MM.1S (cell line): ENCODE measurements around the gene MST1.

Experiments
- DNase-seq: peaks from one replicate; pipeline ENCODE4 v3.0.0-alpha.2; 2015
- H2AFZ ChIP-seq: fragments of 300-600 bp; sonication (generic); 2 replicates; pipeline ENCODE4 v1.6.0; 2016; ENCODE audit warnings: antibody characterized with exemption, low read length
- H3F3A ChIP-seq: fragments of 300-600 bp; sonication (generic); 2 replicates; pipeline ENCODE4 v1.6.1; 2016; ENCODE audit warnings: mild to moderate bottlenecking, antibody characterized with exemption, low read length, moderate library complexity, mixed read lengths; ENCODE audit not compliant: insufficient read depth
- H3K27ac ChIP-seq: fragments of 300-600 bp; sonication (generic); 2 replicates; pipeline ENCODE4 v1.5.1; 2016; ENCODE audit warnings: mild to moderate bottlenecking, low read length
- H3K27me3 ChIP-seq: fragments of 300-600 bp; sonication (generic); replicated peaks from 2 replicates; pipeline ENCODE4 v1.6.0; 2016; ENCODE audit warnings: low read length; ENCODE audit not compliant: insufficient read depth
- H3K36me3 ChIP-seq: fragments of 300-600 bp; sonication (generic); replicated peaks from 2 replicates; pipeline ENCODE4 v1.6.1; 2016; ENCODE audit warnings: mild to moderate bottlenecking, low read length, mixed read lengths; ENCODE audit not compliant: insufficient read depth
- H3K4me1 ChIP-seq: fragments of 300-600 bp; sonication (generic); 2 replicates; pipeline ENCODE4 v1.6.1; 2016; ENCODE audit warnings: low read length, mixed read lengths
- H3K4me2 ChIP-seq: fragments of 300-600 bp; sonication (generic); 2 replicates; pipeline ENCODE4 v1.6.0; 2016; ENCODE audit warnings: low read depth, low read length
- H3K4me3 ChIP-seq: fragments of 300-600 bp; sonication (generic); 2 replicates; pipeline ENCODE4 v1.5.1; 2016; ENCODE audit warnings: low read length, mixed read lengths
- H3K79me2 ChIP-seq: fragments of 300-600 bp; sonication (generic); 2 replicates; pipeline ENCODE4 v1.6.1; 2016; ENCODE audit warnings: mixed run types, low read length, mixed read lengths
- H3K9ac ChIP-seq: fragments of 300-600 bp; sonication (generic); 2 replicates; pipeline ENCODE4 v1.6.1; 2016; ENCODE audit warnings: low read length, mixed read lengths
- H3K9me2 ChIP-seq: fragments of 300-600 bp; sonication (generic); replicated peaks from 2 replicates; pipeline ENCODE4 v1.6.1; 2016; ENCODE audit warnings: mild to moderate bottlenecking, low read length, mixed read lengths; ENCODE audit not compliant: insufficient read depth
- H3K9me3 ChIP-seq: fragments of 300-600 bp; sonication (generic); replicated peaks from 2 replicates; pipeline ENCODE4 v1.6.1; 2016; ENCODE audit warnings: mild to moderate bottlenecking, low read length, mixed read lengths; ENCODE audit not compliant: insufficient read depth
- H4K20me1 ChIP-seq: fragments of 300-600 bp; sonication (generic); 2 replicates; pipeline ENCODE4 v1.6.1; 2016; ENCODE audit warnings: mild to moderate bottlenecking, low read length, moderate library complexity, mixed read lengths; ENCODE audit not compliant: insufficient read depth
- EZH2 ChIP-seq: fragments of 300-600 bp; sonication (generic); optimal IDR thresholded peaks from 2 replicates; pipeline ENCODE3; 2017; ENCODE audit warnings: low read depth, mild to moderate bottlenecking, antibody characterized with exemption, low read length, mixed read lengths
- EZH2phosphoT487 ChIP-seq: fragments of 300-600 bp; sonication (generic); IDR thresholded peaks from 2 replicates; pipeline ENCODE4 v1.6.1; 2018; ENCODE audit warnings: antibody characterized with exemption, low read length
- TF ChIP-seq, protein P1 (sequence below): fragments of 300-600 bp; sonication (generic); IDR thresholded peaks from 2 replicates; pipeline ENCODE4 v1.5.1; 2016; ENCODE audit warnings: antibody characterized with exemption, low read length, mixed read lengths

MST1 gene

DNA sequence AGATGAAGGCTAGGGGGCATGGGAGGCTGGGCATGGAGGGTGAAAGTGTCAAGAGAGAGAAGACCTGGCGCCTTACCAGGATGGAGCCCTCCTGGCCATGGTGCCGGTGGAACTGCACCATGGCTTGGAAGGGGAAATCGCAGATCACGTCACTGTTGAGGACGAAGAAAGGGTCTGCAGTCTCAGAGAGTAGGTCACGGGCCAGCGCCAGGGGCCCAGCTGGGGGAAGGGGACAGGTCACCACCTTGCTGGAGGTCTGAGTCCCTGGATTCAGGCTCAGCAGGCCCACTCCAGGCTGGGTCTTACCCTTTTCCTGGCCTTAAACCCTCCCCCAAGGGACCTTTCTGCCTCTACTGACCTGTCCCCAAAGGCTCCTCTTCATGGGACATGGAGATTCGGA is 33.6 kb upstream of the MST1 start:
- H3K4me2 ChIP-seq, result peak overlapping the region; percentile 79
- peaks cover 16% of the 10 kb centered on the region for H3F3A ChIP-seq
- DNase-seq, result no peak
- peak overlapping the region; percentile 87 for H2AFZ ChIP-seq
- peaks cover 29% of the 10 kb centered on the region for H3K79me2 ChIP-seq
- H3K9me3 ChIP-seq, result no peaks in the 10 kb centered on the region
- H3K4me3 ChIP-seq, result peak overlapping the region; percentile 99
- TF ChIP-seq EZH2phosphoT487 (no peak), EZH2 (no peak)
- TF ChIP-seq, protein P1, sequence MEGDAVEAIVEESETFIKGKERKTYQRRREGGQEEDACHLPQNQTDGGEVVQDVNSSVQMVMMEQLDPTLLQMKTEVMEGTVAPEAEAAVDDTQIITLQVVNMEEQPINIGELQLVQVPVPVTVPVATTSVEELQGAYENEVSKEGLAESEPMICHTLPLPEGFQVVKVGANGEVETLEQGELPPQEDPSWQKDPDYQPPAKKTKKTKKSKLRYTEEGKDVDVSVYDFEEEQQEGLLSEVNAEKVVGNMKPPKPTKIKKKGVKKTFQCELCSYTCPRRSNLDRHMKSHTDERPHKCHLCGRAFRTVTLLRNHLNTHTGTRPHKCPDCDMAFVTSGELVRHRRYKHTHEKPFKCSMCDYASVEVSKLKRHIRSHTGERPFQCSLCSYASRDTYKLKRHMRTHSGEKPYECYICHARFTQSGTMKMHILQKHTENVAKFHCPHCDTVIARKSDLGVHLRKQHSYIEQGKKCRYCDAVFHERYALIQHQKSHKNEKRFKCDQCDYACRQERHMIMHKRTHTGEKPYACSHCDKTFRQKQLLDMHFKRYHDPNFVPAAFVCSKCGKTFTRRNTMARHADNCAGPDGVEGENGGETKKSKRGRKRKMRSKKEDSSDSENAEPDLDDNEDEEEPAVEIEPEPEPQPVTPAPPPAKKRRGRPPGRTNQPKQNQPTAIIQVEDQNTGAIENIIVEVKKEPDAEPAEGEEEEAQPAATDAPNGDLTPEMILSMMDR, result no peak
- no peaks in the 10 kb centered on the region for H4K20me1 ChIP-seq
- H3K9ac ChIP-seq, result peak overlapping the region; percentile 100
- H3K9me2 ChIP-seq, result no peaks in the 10 kb centered on the region
- peaks cover 14% of the 10 kb centered on the region for H3K4me1 ChIP-seq
- no peaks in the 10 kb centered on the region for H3K36me3 ChIP-seq
- H3K27ac ChIP-seq, result peak overlapping the region; percentile 99
- no peaks in the 10 kb centered on the region for H3K27me3 ChIP-seq

DNA sequence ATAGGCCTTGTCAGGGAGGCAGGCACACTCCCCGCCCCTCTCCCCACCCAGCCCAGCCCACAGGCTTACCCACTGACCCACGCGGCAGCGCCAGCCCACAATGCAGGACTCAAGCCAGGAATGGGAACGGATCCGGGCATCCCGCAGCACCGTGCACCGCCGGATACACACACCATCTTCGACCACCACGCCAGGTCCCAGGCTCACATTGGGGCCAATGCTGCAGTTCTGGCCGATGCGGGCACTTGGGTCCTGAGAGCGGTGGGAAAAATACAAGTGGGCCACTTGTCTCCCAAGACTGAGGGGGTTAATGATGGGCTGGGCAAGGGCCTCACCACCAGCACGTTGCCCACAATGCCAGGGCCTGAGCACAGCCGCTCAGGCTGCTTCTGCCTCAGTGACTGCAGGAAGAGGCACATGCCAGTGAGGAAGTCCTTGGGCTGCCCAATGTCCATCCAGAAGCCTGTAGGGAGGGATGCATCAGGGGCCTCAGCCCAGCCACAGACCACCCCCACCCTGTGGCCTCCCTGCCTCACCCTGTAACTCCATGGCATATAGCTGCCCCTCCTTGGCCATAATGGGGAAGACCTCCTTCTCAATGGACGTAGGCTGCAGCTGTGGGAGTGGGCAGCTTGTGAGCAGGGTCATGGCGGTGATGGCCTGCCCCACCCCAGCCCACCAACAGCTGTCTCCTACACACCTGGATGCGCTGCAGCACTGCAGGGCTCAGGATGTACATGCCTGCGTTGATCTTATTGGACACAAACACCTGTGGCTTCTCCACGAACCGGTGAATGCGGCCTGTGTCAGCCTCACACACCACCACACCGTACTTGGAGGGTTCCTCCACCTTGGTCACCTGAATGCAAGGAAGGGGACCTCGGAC is 32.9 kb upstream of the MST1 start:
- peak overlapping the region; percentile 99 for H3K4me3 ChIP-seq
- no peak for TF ChIP-seq EZH2phosphoT487
- no peak for TF ChIP-seq EZH2
- TF ChIP-seq, protein P1, result no peak
- peaks cover 16% of the 10 kb centered on the region for H3F3A ChIP-seq
- DNase-seq, result no peak
- no peaks in the 10 kb centered on the region for H4K20me1 ChIP-seq
- no peak overlapping the region for H2AFZ ChIP-seq
- no peak overlapping the region; the same call in 1 of the 2 replicates for H3K27ac ChIP-seq
- no peaks in the 10 kb centered on the region for H3K27me3 ChIP-seq
- H3K36me3 ChIP-seq, result no peaks in the 10 kb centered on the region
- H3K9ac ChIP-seq, result peak overlapping the region; percentile 100; the same call in 1 of the 2 replicates
- peaks cover 14% of the 10 kb centered on the region for H3K4me1 ChIP-seq
- H3K9me3 ChIP-seq, result no peaks in the 10 kb centered on the region
- peak overlapping the region; percentile 79 for H3K4me2 ChIP-seq
- H3K79me2 ChIP-seq, result peaks cover 29% of the 10 kb centered on the region
- H3K9me2 ChIP-seq, result no peaks in the 10 kb centered on the region

DNA sequence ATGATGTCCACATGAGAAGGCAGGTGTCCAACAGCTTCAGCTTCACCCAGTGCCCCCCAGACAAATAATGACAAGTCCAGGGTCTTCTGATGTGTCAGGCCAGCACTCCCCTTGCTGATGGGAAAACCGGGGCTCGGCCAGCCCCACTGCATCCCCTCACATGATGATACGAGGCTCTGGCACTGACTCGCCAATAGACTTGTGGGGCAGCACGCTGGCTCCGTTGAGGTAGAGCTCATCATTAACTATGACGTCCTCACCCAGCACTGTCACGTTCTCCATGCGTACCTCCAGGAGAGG is 32.3 kb upstream of the MST1 start:
- DNase-seq, result no peak
- H3K4me3 ChIP-seq, result no peak overlapping the region
- H3F3A ChIP-seq, result peaks cover 16% of the 10 kb centered on the region
- H3K9ac ChIP-seq, result no peak overlapping the region
- H3K9me3 ChIP-seq, result no peaks in the 10 kb centered on the region
- no peak overlapping the region for H3K27ac ChIP-seq
- no peak overlapping the region for H3K4me2 ChIP-seq
- peaks cover 29% of the 10 kb centered on the region for H3K79me2 ChIP-seq
- no peaks in the 10 kb centered on the region for H3K27me3 ChIP-seq
- H3K36me3 ChIP-seq, result no peaks in the 10 kb centered on the region
- TF ChIP-seq, protein P1, result no peak
- TF ChIP-seq EZH2 (no peak), EZH2phosphoT487 (no peak)
- H3K9me2 ChIP-seq, result no peaks in the 10 kb centered on the region
- no peak overlapping the region for H2AFZ ChIP-seq
- peaks cover 14% of the 10 kb centered on the region for H3K4me1 ChIP-seq
- no peaks in the 10 kb centered on the region for H4K20me1 ChIP-seq
